GM23338 (cell line): Measurements from ENCODE around the gene ARF6. TPM values are rescaled to one million over a fixed set of nuclear protein-coding genes. Genes with fewer than 3 reads are reported as not detected.
A peak's percentile ranks its signal among the peaks of the same experiment; 100 is the strongest.

Experiments used
- ATAC-seq: fragments of 200-7000 bp; cut with Tn5 transposase; 3 replicates; pipeline ENCODE4 v1.9.1; 2020
- DNase-seq: peaks from one replicate; pipeline ENCODE4 v3.0.0-alpha.2; 2015; ENCODE audit warnings: low spot score
- H2AFZ ChIP-seq: fragments of 200-600 bp; sonication (generic); 2 replicates; pipeline ENCODE4 v1.8.0; 2016; ENCODE audit warnings: antibody characterized with exemption, mild to moderate bottlenecking, moderate library complexity
- H3F3A ChIP-seq: fragments of 200-600 bp; sonication (generic); replicated peaks from 2 replicates; pipeline ENCODE4 v1.8.0; 2017; ENCODE audit warnings: antibody characterized with exemption, mixed run types, low read depth
- H3K27ac ChIP-seq: fragments of 200-600 bp; sonication (generic); 2 replicates; pipeline ENCODE4 v1.6.1; 2016; ENCODE audit warnings: low read depth
- H3K27me3 ChIP-seq: fragments of 200-600 bp; sonication (generic); 2 replicates; pipeline ENCODE4 v1.8.0; 2016; ENCODE audit warnings: mild to moderate bottlenecking, mixed run types, moderate library complexity; ENCODE audit not compliant: insufficient read depth
- H3K36me3 ChIP-seq: fragments of 200-600 bp; sonication (generic); 2 replicates; pipeline ENCODE4 v1.8.0; 2016; ENCODE audit warnings: mild to moderate bottlenecking; ENCODE audit not compliant: insufficient read depth
- H3K4me1 ChIP-seq: fragments of 200-600 bp; sonication (generic); 2 replicates; pipeline ENCODE4 v1.8.0; 2016; ENCODE audit warnings: mild to moderate bottlenecking, moderate library complexity; ENCODE audit not compliant: insufficient read depth
- H3K4me2 ChIP-seq: fragments of 200-600 bp; sonication (generic); 2 replicates; pipeline ENCODE4 v1.7.1; 2017; ENCODE audit warnings: mixed run types
- H3K4me3 ChIP-seq: fragments of 200-600 bp; sonication (generic); 2 replicates; pipeline ENCODE4 v1.6.1; 2016; ENCODE audit warnings: mixed run types
- H3K79me2 ChIP-seq: fragments of 200-600 bp; sonication (generic); replicated peaks from 2 replicates; pipeline ENCODE4 v1.8.0; 2017; ENCODE audit warnings: mild to moderate bottlenecking; ENCODE audit not compliant: insufficient read depth
- H3K9me2 ChIP-seq: fragments of 200-600 bp; sonication (generic); 2 replicates; pipeline ENCODE4 v1.8.0; 2017; ENCODE audit not compliant: insufficient read depth
- H4K20me1 ChIP-seq: fragments of 200-600 bp; sonication (generic); replicated peaks from 2 replicates; pipeline ENCODE4 v1.8.0; 2017; ENCODE audit warnings: mild to moderate bottlenecking; ENCODE audit not compliant: insufficient read depth
- H3K27ac Mint-ChIP-seq: 2 replicates; pipeline ENCODE4 v1.8.0; 2020; ENCODE audit warnings: inconsistent platforms, mild to moderate bottlenecking, moderate library complexity, mixed read lengths
- H3K27me3 Mint-ChIP-seq: 3 replicates; pipeline ENCODE4 v1.8.0; 2022; ENCODE audit warnings: low read depth, mild to moderate bottlenecking, moderate library complexity, mixed read lengths, inconsistent platforms; ENCODE audit not compliant: insufficient read depth, poor library complexity
- H3K36me3 Mint-ChIP-seq: 3 replicates; pipeline ENCODE4 v1.8.0; 2021; ENCODE audit warnings: low read depth, mild to moderate bottlenecking, inconsistent platforms, moderate library complexity, mixed read lengths
- H3K4me1 Mint-ChIP-seq: 3 replicates; pipeline ENCODE4 v1.8.0; 2020; ENCODE audit warnings: mild to moderate bottlenecking, inconsistent platforms, mixed read lengths
- H3K4me3 Mint-ChIP-seq: 3 replicates; pipeline ENCODE4 v1.8.0; 2021; ENCODE audit warnings: moderate library complexity, mild to moderate bottlenecking, inconsistent platforms, mixed read lengths
- H3K9me3 Mint-ChIP-seq: 3 replicates; pipeline ENCODE4 v1.8.0; 2020; ENCODE audit warnings: moderate library complexity, mild to moderate bottlenecking, inconsistent platforms, mixed read lengths
- CREB1 ChIP-seq: fragments of 250-450 bp; sonication (Bioruptor Pico); IDR thresholded peaks from 2 replicates; pipeline ENCODE4 v1.5.0; 2020; ENCODE audit warnings: low read depth, mild to moderate bottlenecking, moderate library complexity
- CTCF ChIP-seq, 2 experiments: fragments of 200-600 bp in 1 of 2; sonication (generic) in 1 of 2; conservative IDR thresholded peaks; 2 replicates each; pipeline versions ENCODE4 v1.5.1 to v1.6.1; 2016 to 2017; ENCODE audit warnings: antibody characterized with exemption in 2 of 2, low read depth in 2 of 2, mild to moderate bottlenecking in 2 of 2, moderate library complexity in 1 of 2
- ETS1 ChIP-seq: IDR thresholded peaks from 2 replicates; pipeline ENCODE4 v1.6.1; 2016; ENCODE audit warnings: antibody characterized with exemption
- EZH2 ChIP-seq: fragments of 200-600 bp; sonication (generic); IDR thresholded peaks from one replicate; pipeline ENCODE4 v1.8.0; 2017; ENCODE audit warnings: antibody characterized with exemption, mild to moderate bottlenecking, low read depth; ENCODE audit not compliant: unreplicated experiment
- EZH2phosphoT487 ChIP-seq: fragments of 200-600 bp; sonication (generic); IDR thresholded peaks from one replicate; pipeline ENCODE4 v1.8.1; 2018; ENCODE audit warnings: antibody characterized with exemption; ENCODE audit not compliant: unreplicated experiment
- JUNB ChIP-seq: IDR thresholded peaks from one replicate; pipeline ENCODE4 v1.6.1; 2016; ENCODE audit warnings: antibody characterized with exemption; ENCODE audit not compliant: unreplicated experiment
- NANOG ChIP-seq: IDR thresholded peaks from 2 replicates; pipeline ENCODE4 v1.6.1; 2016; ENCODE audit warnings: antibody characterized with exemption, borderline replicate concordance
- POLR2AphosphoS5 ChIP-seq: IDR thresholded peaks from 2 replicates; pipeline ENCODE4 v1.6.1; 2016; ENCODE audit warnings: antibody characterized with exemption, low read depth
- REST ChIP-seq: IDR thresholded peaks from one replicate; pipeline ENCODE4 v1.6.1; 2018; ENCODE audit warnings: antibody characterized with exemption; ENCODE audit not compliant: unreplicated experiment
- STAT1 ChIP-seq: IDR thresholded peaks from one replicate; pipeline ENCODE4 v1.6.1; 2016; ENCODE audit warnings: antibody characterized with exemption; ENCODE audit not compliant: unreplicated experiment
- ZNF114 ChIP-seq: fragments of 250-450 bp; sonication (Bioruptor Pico); IDR thresholded peaks from 2 replicates; pipeline ENCODE4 v1.5.0; 2020; ENCODE audit warnings: mild to moderate bottlenecking, moderate library complexity
- ZNF331 ChIP-seq: fragments of 250-450 bp; sonication (Bioruptor Pico); IDR thresholded peaks from 2 replicates; pipeline ENCODE4 v1.5.0; 2020; ENCODE audit warnings: low read depth, mild to moderate bottlenecking, moderate library complexity
- ZNF462 ChIP-seq: fragments of 250-450 bp; sonication (Bioruptor Pico); IDR thresholded peaks from 2 replicates; pipeline ENCODE4 v1.5.0; 2020; ENCODE audit warnings: mild to moderate bottlenecking, moderate library complexity
- polyA plus RNA-seq: library from polyadenylated mRNA; unstranded; fragments of >200 nt; fragmentation: Nextera tagmentation; extraction: Ambion mirVana; gene quantifications from 2 replicates; pipeline ENCODE4 v1.2.1, GENCODE V29; 2016
- total RNA-seq: library from RNA; depleted of rRNA; stranded (reverse); fragments of >200 nt; shearing (Covaris generic); gene quantifications from 2 replicates; pipeline ENCODE4 v1.2.3, GENCODE V29; 2014

ARF6 gene
- total and polyA plus RNA-seq, 2 experiments from 2014 or later: 47.8 to 73.1 TPM

- H4K20me1 ChIP-seq: no peaks in the 10 kb centered on the region
- Mint-ChIP-seq H3K9me3 (peaks cover 3% of the 10 kb centered on the region; the same call in 2 of the 3 replicates), H3K4me1 (peaks cover 5% of the 10 kb centered on the region; the same call in 2 of the 3 replicates), H3K4me3 (no peak overlapping the region), H3K27ac (no peak overlapping the region; the same call in none of the 2 replicates), H3K27me3 (peaks cover 14% of the 10 kb centered on the region), H3K36me3 (no peaks in the 10 kb centered on the region; the same call in 1 of the 3 replicates)
- DNase-seq (peak; percentile 82), ATAC-seq (peak; percentile 51)
- TF ChIP-seq EZH2phosphoT487 (no peak), ZNF462 (CRISPR knock-in tag) (no peak), ZNF331 (CRISPR knock-in tag) (peak; percentile 27; the same call in 1 of the 2 replicates), JUNB (no peak), CTCF (conservative IDR thresholded peaks at IDR 0.05; ENCODE audit: low read depth in 2 of 2) (peak; percentile 99 to 100), NANOG (peak; percentile 4; the same call in 1 of the 2 replicates), REST (no peak), ETS1 (0 out of 2 replicates have a peak, but pooled peaks have one; percentile 18), EZH2 (no peak), POLR2AphosphoS5 (0 out of 2 replicates have a peak, but pooled peaks have one; percentile 26), CREB1 (peak; percentile 61), STAT1 (no peak), ZNF114 (CRISPR knock-in tag) (no peak)
- H3K4me2 ChIP-seq: peak overlapping the region; percentile 72
- H3K4me3 ChIP-seq: peak overlapping the region; percentile 95
- H3K4me1 ChIP-seq: peaks cover 8% of the 10 kb centered on the region; the same call in 1 of the 2 replicates
- H3K27me3 ChIP-seq: no peaks in the 10 kb centered on the region
- peak overlapping the region; percentile 96 for H3K27ac ChIP-seq
- H3F3A ChIP-seq: no peaks in the 10 kb centered on the region
- no peaks in the 10 kb centered on the region for H3K36me3 ChIP-seq
- no peaks in the 10 kb centered on the region for H3K9me2 ChIP-seq
- H3K79me2 ChIP-seq: no peaks in the 10 kb centered on the region
- H2AFZ ChIP-seq: peak overlapping the region; percentile 74; the same call in 1 of the 2 replicates
These were observed 30.7 kb upstream of the ARF6 start for GRCh38 chr14:49862089-49862673.
